ENCODE measurements around the gene LLGL2. TPM values are rescaled to one million over a fixed set of nuclear protein-coding genes. Genes with fewer than 3 reads are reported as not detected.

The LLGL2 gene
- total RNA-seq, 8 experiments from 2014 or later = 0.60 to 6.1 (median 3.0) TPM

GRCh38 chr17:75505640-75506039 is 19.9 kb upstream of the LLGL2 start:
- no peak overlapping the region for H3K4me3 ChIP-seq
- no peak overlapping the region for H3K27ac ChIP-seq
- H3K4me1 ChIP-seq (replicated peaks in 1 of 2) = peaks cover 18 to 26% of the 10 kb centered on the region in 2 donors
- 80% methylated on average over 1 of the region's 15 CpGs; no CpG with 5 or more reads in 8 of the 10 experiments for WGBS, 10 experiments
- ATAC-seq (replicated peaks in 6 of 8) = no peak
- in situ Hi-C loops (cut with MboI; ENCODE audit: low pct_unique_long_range_greater_than_20kb in 2 of 9, low sequenced_read_pairs in 9 of 9, unreplicated experiment in 9 of 9) = no loop called here

- in situ Hi-C loops (cut with MboI; ENCODE audit: low pct_unique_long_range_greater_than_20kb in 2 of 9, low sequenced_read_pairs in 9 of 9, unreplicated experiment in 9 of 9) = no loop called here
- no peak overlapping the region for H3K27ac ChIP-seq
- no peak overlapping the region for H3K4me3 ChIP-seq
- peaks cover 18 to 26% of the 10 kb centered on the region in 2 donors for H3K4me1 ChIP-seq (replicated peaks in 1 of 2)
- no peak for ATAC-seq (replicated peaks in 6 of 8)
- 93 to 100% (median 100%) methylated on average over 1 to 7 of the region's 21 CpGs; no CpG with 5 or more reads in 6 of the 10 experiments for WGBS, 10 experiments
Observed at GRCh38 chr17:75506134-75506533, 19.4 kb upstream of the LLGL2 start.

GRCh38 chr17:75506888-75507287 is 18.6 kb upstream of the LLGL2 start:
- Histone ChIP-seq H3K4me3 (no peak overlapping the region), H3K27ac (no peak overlapping the region), H3K4me1 (replicated peaks in 1 of 2) (peaks cover 18 to 32% of the 10 kb centered on the region in 2 donors)
- ATAC-seq (replicated peaks in 6 of 8) = no peak
- in situ Hi-C loops (cut with MboI; ENCODE audit: low pct_unique_long_range_greater_than_20kb in 2 of 9, low sequenced_read_pairs in 9 of 9, unreplicated experiment in 9 of 9) = no loop called here
- WGBS, 10 experiments = 93 to 100% (median 97%) methylated on average over 2 to 14 of the region's 20 CpGs; no CpG with 5 or more reads in 6 of the 10 experiments

- Histone ChIP-seq H3K4me1 (replicated peaks in 1 of 2) (peaks cover 18 to 41% of the 10 kb centered on the region in 2 donors), H3K4me3 (no peak overlapping the region), H3K27ac (peak overlapping the region in 1 of 2 donors; percentile 70)
- in situ Hi-C loops (cut with MboI; ENCODE audit: low pct_unique_long_range_greater_than_20kb in 2 of 9, low sequenced_read_pairs in 9 of 9, unreplicated experiment in 9 of 9) = no loop called here
- 60 to 100% (median 83%) methylated on average over 1 to 3 of the region's 27 CpGs; no CpG with 5 or more reads in 7 of the 10 experiments for WGBS, 10 experiments
- ATAC-seq (replicated peaks in 6 of 8) = peak in 5 of 8 experiments; percentile 50 to 73 (median 69)
Observed at GRCh38 chr17:75507733-75508719, 17.5 kb upstream of the LLGL2 start.

- in situ Hi-C loops (cut with MboI; ENCODE audit: low pct_unique_long_range_greater_than_20kb in 2 of 9, low sequenced_read_pairs in 9 of 9, unreplicated experiment in 9 of 9) = no loop called here
- WGBS, 10 experiments = 42 to 100% (median 90%) methylated on average over 1 to 3 of the region's 5 CpGs; no CpG with 5 or more reads in 5 of the 10 experiments
- H3K4me3 ChIP-seq = no peak overlapping the region
- H3K4me1 ChIP-seq (replicated peaks in 1 of 2) = peaks cover 21 to 45% of the 10 kb centered on the region in 2 donors
- peak in 3 of 8 experiments; percentile 1 to 3 (median 2) for ATAC-seq (replicated peaks in 6 of 8)
- H3K27ac ChIP-seq = no peak overlapping the region
Observed at GRCh38 chr17:75508931-75509361, 16.6 kb upstream of the LLGL2 start.

- 82 to 100% (median 100%) methylated on average over 1 to 6 of the region's 19 CpGs; no CpG with 5 or more reads in 3 of the 10 experiments for WGBS, 10 experiments
- in situ Hi-C loops (cut with MboI; ENCODE audit: low pct_unique_long_range_greater_than_20kb in 2 of 9, low sequenced_read_pairs in 9 of 9, unreplicated experiment in 9 of 9) = no loop called here
Observed at GRCh38 chr17:75509528-75510258, 15.8 kb upstream of the LLGL2 start.

GRCh38 chr17:75511270-75511609 is 14.3 kb upstream of the LLGL2 start:
- no peak overlapping the region for H3K4me3 ChIP-seq
- no peak overlapping the region for H3K27ac ChIP-seq
- 74 to 100% (median 83%) methylated on average over 1 to 3 of the region's 4 CpGs; no CpG with 5 or more reads in 5 of the 10 experiments for WGBS, 10 experiments
- in situ Hi-C loops (cut with MboI; ENCODE audit: low pct_unique_long_range_greater_than_20kb in 2 of 9, low sequenced_read_pairs in 9 of 9, unreplicated experiment in 9 of 9) = no loop called here
- H3K4me1 ChIP-seq (replicated peaks in 1 of 2) = peaks cover 25 to 49% of the 10 kb centered on the region in 2 donors
- no peak for ATAC-seq (replicated peaks in 6 of 8)

More at GRCh38 chr17:75509528-75510258, 15.8 kb upstream of the LLGL2 start:
- no peak overlapping the region for H3K4me3 ChIP-seq
- no peak for ATAC-seq (replicated peaks in 6 of 8)
- peaks cover 25 to 49% of the 10 kb centered on the region in 2 donors for H3K4me1 ChIP-seq (replicated peaks in 1 of 2)
- no peak overlapping the region for H3K27ac ChIP-seq

GRCh38 chr17:75511610-75512575 is 13.6 kb upstream of the LLGL2 start:
- 56 to 91% (median 75%) methylated on average over 1 to 4 of the region's 13 CpGs; no CpG with 5 or more reads in 6 of the 10 experiments for WGBS, 10 experiments
- Histone ChIP-seq H3K4me3 (no peak overlapping the region), H3K27ac (no peak overlapping the region), H3K4me1 (replicated peaks in 1 of 2) (peaks cover 25 to 48% of the 10 kb centered on the region in 2 donors)
- in situ Hi-C loops (cut with MboI; ENCODE audit: low pct_unique_long_range_greater_than_20kb in 2 of 9, low sequenced_read_pairs in 9 of 9, unreplicated experiment in 9 of 9) = no loop called here
- ATAC-seq (replicated peaks in 6 of 8) = no peak

GRCh38 chr17:75512926-75513640 is 12.4 kb upstream of the LLGL2 start:
- Histone ChIP-seq H3K4me3 (no peak overlapping the region), H3K27ac (no peak overlapping the region), H3K4me1 (replicated peaks in 1 of 2) (peaks cover 22 to 41% of the 10 kb centered on the region in 2 donors)
- 8 to 92% (median 65%) methylated on average over 1 to 8 of the region's 10 CpGs; no CpG with 5 or more reads in 2 of the 10 experiments for WGBS, 10 experiments
- in situ Hi-C loops (cut with MboI; ENCODE audit: low pct_unique_long_range_greater_than_20kb in 2 of 9, low sequenced_read_pairs in 9 of 9, unreplicated experiment in 9 of 9) = no loop called here
- ATAC-seq (replicated peaks in 6 of 8) = no peak

GRCh38 chr17:75513641-75514000 is 11.9 kb upstream of the LLGL2 start:
- in situ Hi-C loops (cut with MboI; ENCODE audit: low pct_unique_long_range_greater_than_20kb in 2 of 9, low sequenced_read_pairs in 9 of 9, unreplicated experiment in 9 of 9) = no loop called here
- Histone ChIP-seq H3K4me1 (replicated peaks in 1 of 2) (peaks cover 16 to 35% of the 10 kb centered on the region in 2 donors), H3K27ac (no peak overlapping the region), H3K4me3 (peak overlapping the region in 2 of 5 donors; percentile 86 to 89)
- no peak for ATAC-seq (replicated peaks in 6 of 8)
- 80 to 100% methylated on average over 1 to 4 of the region's 17 CpGs; no CpG with 5 or more reads in 8 of the 10 experiments for WGBS, 10 experiments

GRCh38 chr17:75514299-75514918 is 11.1 kb upstream of the LLGL2 start:
- peaks cover 13 to 28% of the 10 kb centered on the region in 2 donors for H3K4me1 ChIP-seq (replicated peaks in 1 of 2)
- peak overlapping the region in 1 of 2 donors; percentile 16 for H3K27ac ChIP-seq
- peak overlapping the region; percentile 54 to 99 (median 89) for H3K4me3 ChIP-seq
- in situ Hi-C loops (cut with MboI; ENCODE audit: low pct_unique_long_range_greater_than_20kb in 2 of 9, low sequenced_read_pairs in 9 of 9, unreplicated experiment in 9 of 9) = no loop called here
- WGBS, 10 experiments = 0 to 17% (median 0%) methylated on average over 1 to 2 of the region's 15 CpGs; no CpG with 5 or more reads in 7 of the 10 experiments
- ATAC-seq (replicated peaks in 6 of 8) = no peak

All from motor neuron (in vitro differentiated cells).